Fibroblast of mammary gland (primary cell): Measurements from ENCODE around the gene DDX10.
A peak's percentile ranks its signal among the peaks of the same experiment; 100 is the strongest.

Source experiments
- DNase-seq: peaks from one replicate; pipeline ENCODE4 v3.0.0-alpha.2; 2010; ENCODE audit warnings: low read depth
- H3K4me3 ChIP-seq: 2 replicates; pipeline ENCODE4 v1.5.1; 2011; ENCODE audit warnings: low read depth, mild to moderate bottlenecking, low read length, moderate library complexity; ENCODE audit not compliant: control insufficient read depth
- TF ChIP-seq, protein P1 (sequence below): conservative IDR thresholded peaks from 2 replicates; pipeline ENCODE4 v1.5.1; 2011; ENCODE audit warnings: low read depth, low read length, inconsistent platforms; ENCODE audit not compliant: control insufficient read depth, insufficient read depth

DDX10 gene

DNA sequence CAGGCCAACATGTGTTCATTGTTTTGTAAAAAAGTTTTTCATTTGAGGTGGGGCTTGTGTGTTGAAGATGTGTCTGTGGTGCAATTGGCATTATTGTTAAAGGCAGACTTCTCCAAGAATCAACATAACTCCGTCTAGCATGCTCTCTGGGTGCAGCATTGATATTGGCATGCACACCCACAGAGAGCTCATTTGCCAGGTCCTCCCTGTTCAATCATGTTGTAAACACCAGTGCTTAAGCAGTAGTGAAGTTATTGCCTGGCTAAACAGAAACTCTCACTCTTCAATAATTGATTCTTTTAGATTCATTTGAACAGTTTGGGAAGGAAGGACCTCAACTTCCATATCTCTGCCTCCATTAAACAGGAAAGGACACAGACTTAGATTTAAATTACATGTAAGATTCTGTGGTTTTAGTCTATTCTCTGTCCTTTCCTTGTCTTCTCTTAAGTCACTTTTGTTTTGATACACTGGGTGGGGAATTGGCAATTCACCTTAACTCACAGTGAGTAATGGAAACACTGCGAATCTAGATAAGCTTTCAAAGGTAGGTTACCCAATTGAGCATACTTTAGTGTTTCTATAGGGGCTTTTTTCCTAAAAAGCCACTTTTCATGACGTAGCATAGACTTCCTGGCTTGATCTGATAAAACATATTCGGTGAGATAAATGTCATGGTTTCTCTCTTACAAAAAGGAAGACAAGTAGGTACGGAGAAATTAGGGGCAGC, 40.5 kb upstream of the DDX10 start:
- DNase-seq: no peak
- TF ChIP-seq, protein P1, sequence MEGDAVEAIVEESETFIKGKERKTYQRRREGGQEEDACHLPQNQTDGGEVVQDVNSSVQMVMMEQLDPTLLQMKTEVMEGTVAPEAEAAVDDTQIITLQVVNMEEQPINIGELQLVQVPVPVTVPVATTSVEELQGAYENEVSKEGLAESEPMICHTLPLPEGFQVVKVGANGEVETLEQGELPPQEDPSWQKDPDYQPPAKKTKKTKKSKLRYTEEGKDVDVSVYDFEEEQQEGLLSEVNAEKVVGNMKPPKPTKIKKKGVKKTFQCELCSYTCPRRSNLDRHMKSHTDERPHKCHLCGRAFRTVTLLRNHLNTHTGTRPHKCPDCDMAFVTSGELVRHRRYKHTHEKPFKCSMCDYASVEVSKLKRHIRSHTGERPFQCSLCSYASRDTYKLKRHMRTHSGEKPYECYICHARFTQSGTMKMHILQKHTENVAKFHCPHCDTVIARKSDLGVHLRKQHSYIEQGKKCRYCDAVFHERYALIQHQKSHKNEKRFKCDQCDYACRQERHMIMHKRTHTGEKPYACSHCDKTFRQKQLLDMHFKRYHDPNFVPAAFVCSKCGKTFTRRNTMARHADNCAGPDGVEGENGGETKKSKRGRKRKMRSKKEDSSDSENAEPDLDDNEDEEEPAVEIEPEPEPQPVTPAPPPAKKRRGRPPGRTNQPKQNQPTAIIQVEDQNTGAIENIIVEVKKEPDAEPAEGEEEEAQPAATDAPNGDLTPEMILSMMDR: no peak
- no peak overlapping the region for H3K4me3 ChIP-seq

DNA sequence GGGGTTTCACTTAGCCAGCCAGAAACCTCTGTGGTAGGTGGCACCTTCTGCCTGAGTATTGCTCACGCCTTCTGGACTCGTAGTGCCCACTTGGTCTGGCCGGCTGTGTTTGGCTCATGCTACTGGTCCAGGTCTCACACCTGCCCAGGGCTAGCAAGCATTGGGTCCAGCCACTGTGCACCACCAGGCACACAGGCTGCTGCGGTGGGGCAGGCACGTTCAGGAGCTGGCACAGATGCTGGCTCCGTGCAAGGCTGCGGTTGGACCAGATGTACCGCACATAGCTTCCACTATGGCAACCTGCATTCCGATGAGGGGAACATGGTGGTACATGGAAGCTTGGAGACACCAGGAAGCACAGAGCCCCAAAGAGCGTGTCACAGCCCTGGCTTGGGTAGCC, 36.5 kb upstream of the DDX10 start:
- no peak overlapping the region for H3K4me3 ChIP-seq
- no peak for DNase-seq
- TF ChIP-seq, protein P1: no peak

DNA sequence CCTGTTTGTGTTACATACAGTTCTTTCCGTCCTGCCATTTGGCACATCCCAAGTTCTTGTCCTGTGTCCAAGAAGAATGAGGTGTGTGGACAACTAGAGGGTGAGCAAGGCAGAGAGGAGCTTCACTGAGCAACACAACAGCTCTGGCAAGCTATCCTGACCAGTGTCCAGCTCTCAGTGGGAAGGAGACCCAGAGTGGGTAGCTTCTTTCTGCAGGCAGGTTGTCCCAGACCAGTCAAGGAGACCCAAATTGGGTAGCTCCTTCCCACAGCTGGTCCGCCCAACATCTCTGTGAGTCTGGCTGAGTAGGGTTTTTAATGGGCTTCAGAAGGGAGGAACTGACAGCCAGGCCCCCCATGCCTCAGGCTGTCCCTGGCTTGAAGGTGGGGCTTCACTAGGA, 36.1 kb upstream of the DDX10 start:
- TF ChIP-seq, protein P1: no peak
- H3K4me3 ChIP-seq: no peak overlapping the region
- DNase-seq: no peak

DNA sequence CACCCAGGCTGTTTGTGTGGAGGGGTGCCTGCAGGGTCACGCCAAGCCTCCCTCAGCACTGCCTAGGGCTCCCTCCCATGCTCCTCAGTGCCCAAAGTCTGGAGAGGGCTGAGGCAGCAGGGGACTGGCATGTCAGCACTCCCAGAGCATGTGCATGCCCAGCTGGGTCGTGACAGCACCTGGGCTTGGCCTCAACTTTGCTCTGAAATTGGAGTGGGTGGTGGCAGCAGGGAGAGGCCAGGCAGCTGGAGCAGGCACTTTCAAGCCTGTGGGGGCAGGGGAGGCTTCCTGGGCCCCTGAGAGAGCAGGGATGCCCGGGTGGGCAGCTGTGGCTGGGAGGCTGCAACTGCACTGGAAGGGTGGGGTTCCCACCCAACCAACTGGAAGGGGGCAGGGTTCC, 35.6 kb upstream of the DDX10 start:
- TF ChIP-seq, protein P1: no peak
- no peak for DNase-seq
- no peak overlapping the region for H3K4me3 ChIP-seq

DNA sequence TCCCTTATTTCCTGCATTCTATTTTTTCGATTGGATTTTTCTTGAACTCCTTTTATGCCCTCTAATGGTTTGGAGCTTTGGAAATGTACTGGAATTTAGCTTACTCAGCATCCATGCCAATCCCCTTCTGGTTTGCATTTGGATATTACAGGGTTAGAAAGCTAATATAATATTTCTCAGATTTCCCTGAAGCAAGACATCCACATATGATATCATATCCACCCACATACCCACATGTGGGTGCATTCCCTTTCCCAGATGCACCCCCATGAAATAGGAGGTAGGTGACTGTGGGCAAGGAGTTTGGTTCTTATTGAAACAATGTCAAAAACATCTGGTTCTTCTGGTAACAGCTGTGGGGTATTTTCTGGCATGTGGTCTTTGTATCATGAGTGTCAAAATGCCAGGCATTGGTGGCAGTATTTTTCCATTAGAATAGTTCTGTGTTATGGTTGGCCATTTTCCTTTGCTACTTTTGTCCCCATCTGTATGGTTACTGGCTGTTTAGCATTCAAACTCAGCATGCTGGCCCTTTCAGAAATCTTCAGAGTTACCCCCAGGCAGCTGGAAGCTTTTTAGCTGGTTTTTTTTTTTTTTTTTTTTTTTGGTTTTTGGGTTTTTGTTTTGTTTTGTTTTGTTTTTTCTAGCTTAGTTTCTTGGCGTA, 32.7 kb upstream of the DDX10 start:
- TF ChIP-seq, protein P1: no peak
- peak; percentile 6 for DNase-seq
- H3K4me3 ChIP-seq: no peak overlapping the region

DNA sequence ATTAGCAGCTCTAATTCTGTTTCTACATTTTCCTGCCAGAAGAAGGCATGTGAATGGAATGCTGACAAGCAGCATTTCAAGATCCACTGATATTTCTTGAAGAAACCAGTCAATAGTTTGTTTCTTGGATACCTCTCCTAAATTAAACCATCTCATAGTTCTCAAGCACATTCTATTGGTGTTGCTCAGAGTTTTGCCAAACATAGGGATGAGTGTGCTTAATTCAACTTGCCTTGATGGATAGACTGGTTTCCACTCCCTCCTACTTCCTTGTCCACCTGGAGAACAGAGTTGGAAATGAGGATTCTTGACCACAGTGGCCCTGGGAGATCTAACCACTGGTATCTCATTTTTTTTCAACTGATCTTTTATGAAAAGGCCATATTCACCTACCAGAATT, 29.8 kb upstream of the DDX10 start:
- DNase-seq: no peak

More for the DNA sequence above, 29.8 kb upstream of the DDX10 start:
- no peak overlapping the region for H3K4me3 ChIP-seq
- TF ChIP-seq, protein P1: no peak
